Measurements from ENCODE around the gene FUCA2. TPM values are rescaled to one million over a fixed set of nuclear protein-coding genes. Genes with fewer than 3 reads are reported as not detected.

Gene FUCA2
- total RNA-seq, 1 experiment from 2014 or later, result 15.3 TPM

DNA sequence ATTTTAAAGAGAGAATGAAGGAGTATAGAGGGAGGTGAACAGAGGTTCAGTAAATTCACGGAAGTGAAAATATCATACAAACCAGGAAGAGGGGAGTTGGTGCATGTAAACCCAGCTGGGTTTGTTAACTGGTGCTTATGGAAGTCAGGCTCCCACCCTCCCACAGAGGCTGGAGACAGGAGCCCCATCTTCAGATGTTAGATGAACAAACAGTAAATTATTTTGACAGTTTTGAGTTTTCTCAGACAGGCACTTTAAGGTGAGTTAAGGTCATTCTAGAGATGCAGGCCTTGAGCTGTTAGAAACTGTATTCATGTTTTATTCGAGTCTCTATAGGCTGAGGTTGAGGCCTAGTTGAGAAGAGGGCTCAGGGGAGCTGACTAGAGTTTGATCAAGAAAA lies 41.8 kb upstream of the FUCA2 start:
- no peak overlapping the region for H3K27ac ChIP-seq (ENCODE audit: low read depth, low read length, poor library complexity, severe bottlenecking)
- H3K27me3 ChIP-seq (replicated peaks; ENCODE audit: insufficient read depth, low read depth, low read length, poor library complexity), result no peaks in the 10 kb centered on the region
- no peaks in the 10 kb centered on the region for H3K36me3 ChIP-seq (ENCODE audit: insufficient read depth, low read length, poor library complexity, severe bottlenecking)
- H3K9me3 ChIP-seq (ENCODE audit: low read depth, low read length, poor library complexity, severe bottlenecking), result no peaks in the 10 kb centered on the region
- POLR2A ChIA-PET (ENCODE audit: low non-redundant PET), result no interaction called here
- CTCF ChIA-PET, result no interaction called here
- no peak overlapping the region for H3K4me3 ChIP-seq (ENCODE audit: low read depth, low read length, poor library complexity, severe bottlenecking)
- no peak for DNase-seq (ENCODE audit: low spot score)
- intact Hi-C loops (cut with micrococcal nuclease; ENCODE audit: unreplicated experiment), result no loop called here
- TF ChIP-seq CTCF (conservative IDR thresholded peaks at IDR 0.05; ENCODE audit: low read depth, low read length) (no peak), EZH2 (IDR thresholded peaks at IDR 0.05; ENCODE audit: borderline replicate concordance, low read depth, low read length, poor library complexity, severe bottlenecking) (no peak)
- no peaks in the 10 kb centered on the region for H3K4me1 ChIP-seq (ENCODE audit: insufficient read depth, low read length, poor library complexity, severe bottlenecking)
- BruUV-seq (replicated peaks), result no TSS peak

GRCh38 chr6:143549949-143550268 lies 38.4 kb upstream of the FUCA2 start:
- no peak for DNase-seq (ENCODE audit: low spot score)
- POLR2A ChIA-PET (ENCODE audit: low non-redundant PET), result no interaction called here
- intact Hi-C loops (cut with micrococcal nuclease; ENCODE audit: unreplicated experiment), result no loop called here
- TF ChIP-seq EZH2 (IDR thresholded peaks at IDR 0.05; ENCODE audit: borderline replicate concordance, low read depth, low read length, poor library complexity, severe bottlenecking) (no peak), CTCF (conservative IDR thresholded peaks at IDR 0.05; ENCODE audit: low read depth, low read length) (no peak)
- no peak overlapping the region for H3K4me3 ChIP-seq (ENCODE audit: low read depth, low read length, poor library complexity, severe bottlenecking)
- H3K27me3 ChIP-seq (replicated peaks; ENCODE audit: insufficient read depth, low read depth, low read length, poor library complexity), result no peaks in the 10 kb centered on the region
- no TSS peak for BruUV-seq (replicated peaks)
- H3K27ac ChIP-seq (ENCODE audit: low read depth, low read length, poor library complexity, severe bottlenecking), result no peak overlapping the region
- no peaks in the 10 kb centered on the region for H3K9me3 ChIP-seq (ENCODE audit: low read depth, low read length, poor library complexity, severe bottlenecking)
- CTCF ChIA-PET, result no interaction called here
- no peaks in the 10 kb centered on the region for H3K4me1 ChIP-seq (ENCODE audit: insufficient read depth, low read length, poor library complexity, severe bottlenecking)
- H3K36me3 ChIP-seq (ENCODE audit: insufficient read depth, low read length, poor library complexity, severe bottlenecking), result no peaks in the 10 kb centered on the region

GRCh38 chr6:143549221-143549948 lies 37.9 kb upstream of the FUCA2 start:
- Histone ChIP-seq H3K27me3 (replicated peaks; ENCODE audit: insufficient read depth, low read depth, low read length, poor library complexity) (no peaks in the 10 kb centered on the region), H3K36me3 (ENCODE audit: insufficient read depth, low read length, poor library complexity, severe bottlenecking) (no peaks in the 10 kb centered on the region), H3K4me1 (ENCODE audit: insufficient read depth, low read length, poor library complexity, severe bottlenecking) (no peaks in the 10 kb centered on the region), H3K9me3 (ENCODE audit: low read depth, low read length, poor library complexity, severe bottlenecking) (no peaks in the 10 kb centered on the region), H3K4me3 (ENCODE audit: low read depth, low read length, poor library complexity, severe bottlenecking) (no peak overlapping the region), H3K27ac (ENCODE audit: low read depth, low read length, poor library complexity, severe bottlenecking) (no peak overlapping the region)
- no peak for DNase-seq (ENCODE audit: low spot score)
- CTCF ChIA-PET, result no interaction called here
- POLR2A ChIA-PET (ENCODE audit: low non-redundant PET), result no interaction called here
- intact Hi-C loops (cut with micrococcal nuclease; ENCODE audit: unreplicated experiment), result no loop called here
- BruUV-seq (replicated peaks), result no TSS peak
- TF ChIP-seq CTCF (conservative IDR thresholded peaks at IDR 0.05; ENCODE audit: low read depth, low read length), result no peak
- no peak for TF ChIP-seq EZH2 (IDR thresholded peaks at IDR 0.05; ENCODE audit: borderline replicate concordance, low read depth, low read length, poor library complexity, severe bottlenecking)
